HG02943 (cell line): ENCODE measurements around the gene FOSL1.
"Not testable (repeated sequence)": the region's sequence is repeated elsewhere in the genome, so short reads cannot be mapped to it uniquely, and the experiment has no call there.

Source experiments
- ATAC-seq: cut with Tn5 transposase; IDR thresholded peaks from one replicate; pipeline ENCODE4 v1.9.1; 2021; ENCODE audit warnings: mild to moderate bottlenecking, low read depth, moderate library complexity; ENCODE audit not compliant: unreplicated experiment

FOSL1 gene

DNA sequence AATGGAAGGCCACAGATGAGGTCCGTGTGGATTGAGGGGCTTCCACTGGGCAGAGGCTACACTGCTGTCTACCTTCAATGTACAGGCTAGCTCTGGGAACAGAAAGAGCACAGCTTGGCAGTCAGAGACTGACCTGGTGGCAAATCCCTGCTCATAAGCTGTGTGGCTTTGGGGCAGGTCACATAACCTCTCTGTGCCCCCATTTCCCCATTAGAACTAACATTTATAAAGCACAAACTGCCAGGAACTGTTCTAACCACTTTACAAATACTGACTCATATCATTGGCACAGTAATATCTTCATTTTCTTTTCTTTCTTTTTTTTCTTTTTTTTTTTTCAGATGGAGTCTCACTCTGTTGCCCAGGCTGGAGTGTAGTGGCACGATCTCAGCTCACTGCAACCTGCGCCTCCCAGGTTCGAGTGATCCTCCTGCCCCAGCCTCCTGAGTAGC lies 3.1 kb downstream of the FOSL1 start:
- no peak for ATAC-seq

- ATAC-seq: no peak
Observed at GRCh38 chr11:65896034-65896999, 3.9 kb downstream of the FOSL1 start.

- ATAC-seq: no peak
Observed at GRCh38 chr11:65895482-65895981, 4.7 kb downstream of the FOSL1 start.

GRCh38 chr11:65894034-65894591 lies 6.1 kb downstream of the FOSL1 start:
- ATAC-seq: no peak

GRCh38 chr11:65892661-65893317 lies 7.4 kb downstream of the FOSL1 start:
- no peak for ATAC-seq

- ATAC-seq: not testable (repeated sequence)
Observed at GRCh38 chr11:65892137-65892540, 8.0 kb downstream of the FOSL1 start.

- no peak for ATAC-seq
Observed at GRCh38 chr11:65891219-65892136, 8.7 kb downstream of the FOSL1 start.

DNA sequence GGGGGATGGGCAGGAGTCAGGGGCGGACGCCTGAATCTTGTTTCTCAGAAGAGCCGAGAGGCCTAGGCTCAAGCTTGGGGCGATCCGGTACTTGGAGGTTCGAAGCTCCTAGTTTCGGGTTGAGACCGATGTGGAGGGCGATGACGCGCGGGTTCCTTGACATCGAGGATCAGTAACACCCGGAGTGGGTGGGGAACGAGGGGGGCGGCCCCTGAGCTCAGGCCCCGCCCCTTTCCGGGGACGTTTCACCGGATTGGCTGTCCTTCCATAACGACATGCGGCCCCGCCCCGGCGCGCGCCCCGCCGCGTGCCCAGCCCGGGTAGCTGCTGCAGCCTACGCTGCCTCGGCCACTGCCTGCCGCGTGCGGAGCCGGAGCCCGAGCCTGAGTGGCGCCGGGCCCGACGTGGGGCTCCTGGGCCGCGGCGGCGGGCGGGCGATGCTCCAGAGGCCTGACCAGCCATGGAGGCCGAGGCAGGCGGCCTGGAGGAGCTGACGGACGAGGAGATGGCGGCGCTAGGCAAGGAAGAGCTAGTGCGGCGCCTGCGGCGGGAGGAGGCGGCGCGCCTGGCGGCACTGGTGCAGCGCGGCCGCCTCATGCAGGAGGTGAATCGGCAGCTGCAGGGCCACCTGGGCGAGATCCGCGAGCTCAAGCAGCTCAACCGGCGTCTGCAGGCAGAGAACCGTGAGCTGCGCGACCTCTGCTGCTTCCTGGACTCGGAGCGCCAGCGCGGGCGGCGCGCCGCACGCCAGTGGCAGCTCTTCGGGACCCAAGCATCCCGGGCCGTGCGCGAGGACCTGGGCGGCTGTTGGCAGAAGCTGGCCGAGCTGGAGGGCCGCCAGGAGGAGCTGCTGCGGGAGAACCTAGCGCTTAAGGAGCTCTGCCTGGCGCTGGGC lies 9.6 kb downstream of the FOSL1 start, which contains the start of gene CCDC85B:
CCDC85B (plus strand) TSS at position 350 of the 895 bp plus-strand sequence; CDS start at position 461, 111 bp downstream.
- peak; percentile 45 for ATAC-seq

GRCh38 chr11:65888163-65888814 lies 11.9 kb downstream of the FOSL1 start, which contains the start of gene FIBP:
TSS of gene FIBP (minus strand) at chr11:65888471. CDS start at chr11:65888418, 53 bp downstream.
- ATAC-seq: peak; percentile 47

GRCh38 chr11:65887723-65888162 lies 12.4 kb downstream of the FOSL1 start:
- ATAC-seq: no peak

GRCh38 chr11:65886826-65887722 lies 13.1 kb downstream of the FOSL1 start:
- ATAC-seq: no peak

DNA sequence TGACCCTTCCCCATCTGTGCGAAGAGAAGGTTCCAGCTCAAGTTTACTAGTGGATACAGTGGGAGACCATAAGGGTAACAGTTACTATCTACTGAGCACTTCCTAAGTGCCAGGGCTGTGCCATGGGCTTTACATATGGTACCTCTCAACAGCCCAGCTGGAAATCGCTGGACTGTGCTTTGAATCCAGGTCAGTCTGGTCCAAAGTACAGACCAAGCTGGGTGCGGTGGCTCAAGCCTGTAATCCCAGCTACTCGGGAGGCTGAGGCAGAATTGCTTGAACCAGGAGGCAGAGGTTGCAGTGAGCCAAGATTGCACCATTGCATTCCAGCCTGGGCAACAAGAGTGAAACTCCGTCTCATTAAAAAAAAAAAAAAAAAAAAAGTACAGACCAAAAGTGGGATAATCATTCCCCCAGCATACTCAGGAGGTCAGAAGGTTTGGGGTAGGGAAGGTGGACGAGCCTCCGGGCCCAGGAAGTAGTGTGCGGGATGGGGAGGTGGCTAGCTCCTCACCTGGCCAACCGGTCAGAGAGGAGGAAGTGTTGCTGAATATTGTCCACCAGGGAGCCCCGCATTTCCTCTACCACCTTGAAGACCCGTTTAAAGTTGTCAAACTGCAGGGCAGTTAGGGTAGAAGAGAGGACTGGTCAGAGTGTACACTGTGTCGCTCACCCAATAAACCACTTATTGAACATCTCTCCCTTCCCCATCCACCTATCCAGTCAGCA lies 14.2 kb downstream of the FOSL1 start:
- no peak for ATAC-seq

- no peak for ATAC-seq
Observed at GRCh38 chr11:65885231-65885630, 15.0 kb downstream of the FOSL1 start.

DNA sequence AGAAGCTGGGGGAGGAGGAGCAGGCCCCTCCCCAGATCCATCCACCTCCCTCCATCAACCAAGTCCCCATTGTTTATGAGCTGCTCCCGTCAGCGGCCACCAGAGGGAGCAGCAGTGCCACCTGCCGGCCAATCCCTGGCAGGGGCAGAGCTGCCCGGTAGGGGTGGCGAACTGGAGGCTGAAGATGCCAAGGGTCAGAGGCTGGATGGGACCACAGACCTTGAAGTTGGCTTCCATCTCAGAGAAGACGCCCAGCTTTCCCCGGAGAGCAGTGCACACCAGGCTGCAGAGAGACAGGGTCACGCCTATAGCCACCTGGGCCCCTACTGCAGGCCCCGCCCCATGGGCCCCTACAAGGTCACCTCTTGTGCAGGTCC lies 15.5 kb downstream of the FOSL1 start:
- ATAC-seq: no peak

GRCh38 chr11:65883786-65884715 lies 16.1 kb downstream of the FOSL1 start:
- ATAC-seq: no peak
